Panc1 (cell line): ENCODE data around the gene PCYT2.

Experiments
- REST ChIP-seq, 2 experiments: IDR thresholded peaks; 2 replicates each; pipeline ENCODE4 v1.6.1; 2011 to 2012; ENCODE audit warnings: low read depth in 2 of 2, control low read depth in 1 of 2, low read length in 1 of 2, mild to moderate bottlenecking in 1 of 2, moderate library complexity in 1 of 2; ENCODE audit not compliant: insufficient read depth in 1 of 2
- SIN3A ChIP-seq: IDR thresholded peaks from 2 replicates; pipeline ENCODE4 v1.6.1; 2012; ENCODE audit warnings: low read depth, mild to moderate bottlenecking, low read length, moderate library complexity, borderline replicate concordance; ENCODE audit not compliant: insufficient read depth
- TF ChIP-seq, protein P1 (sequence below): fragments of 450-650 bp; IDR thresholded peaks from 2 replicates; pipeline ENCODE4 v1.5.1; 2017; ENCODE audit warnings: mild to moderate bottlenecking

GRCh38 chr17:81951785-81952684 is 40.8 kb upstream of the PCYT2 start:
- TF ChIP-seq, protein P1, sequence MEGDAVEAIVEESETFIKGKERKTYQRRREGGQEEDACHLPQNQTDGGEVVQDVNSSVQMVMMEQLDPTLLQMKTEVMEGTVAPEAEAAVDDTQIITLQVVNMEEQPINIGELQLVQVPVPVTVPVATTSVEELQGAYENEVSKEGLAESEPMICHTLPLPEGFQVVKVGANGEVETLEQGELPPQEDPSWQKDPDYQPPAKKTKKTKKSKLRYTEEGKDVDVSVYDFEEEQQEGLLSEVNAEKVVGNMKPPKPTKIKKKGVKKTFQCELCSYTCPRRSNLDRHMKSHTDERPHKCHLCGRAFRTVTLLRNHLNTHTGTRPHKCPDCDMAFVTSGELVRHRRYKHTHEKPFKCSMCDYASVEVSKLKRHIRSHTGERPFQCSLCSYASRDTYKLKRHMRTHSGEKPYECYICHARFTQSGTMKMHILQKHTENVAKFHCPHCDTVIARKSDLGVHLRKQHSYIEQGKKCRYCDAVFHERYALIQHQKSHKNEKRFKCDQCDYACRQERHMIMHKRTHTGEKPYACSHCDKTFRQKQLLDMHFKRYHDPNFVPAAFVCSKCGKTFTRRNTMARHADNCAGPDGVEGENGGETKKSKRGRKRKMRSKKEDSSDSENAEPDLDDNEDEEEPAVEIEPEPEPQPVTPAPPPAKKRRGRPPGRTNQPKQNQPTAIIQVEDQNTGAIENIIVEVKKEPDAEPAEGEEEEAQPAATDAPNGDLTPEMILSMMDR: no peak
- TF ChIP-seq REST (IDR thresholded peaks at IDR 0.05; ENCODE audit: insufficient read depth in 1 of 2, low read depth in 2 of 2, low read length in 1 of 2) (no peak), SIN3A (no peak)
